K562 (cell line): Measurements from ENCODE around the gene DDR2.
"Not testable (repeated sequence)": the region's sequence is repeated elsewhere in the genome, so short reads cannot be mapped to it uniquely, and the experiment has no call there.

Source experiments
- TF ChIP-seq, protein P1 (sequence below), 2 experiments: fragments of 450-650 bp; IDR thresholded peaks; 2 replicates each; pipeline ENCODE4 v1.6.1; 2016; ENCODE audit warnings: mild to moderate bottlenecking in 2 of 2, borderline replicate concordance in 1 of 2, low read depth in 1 of 2, moderate library complexity in 1 of 2
- TF ChIP-seq, protein P2 (sequence below), 3 experiments: IDR thresholded peaks in 2 of 3; conservative IDR thresholded peaks in 1 of 3; 2 replicates each; pipeline ENCODE4 v1.5.1; 2011 to 2012; ENCODE audit warnings: low read length in 3 of 3, mild to moderate bottlenecking in 3 of 3, control low read depth in 2 of 3, improper control_type of control experiment in 1 of 3, inconsistent platforms in 1 of 3, low read depth in 1 of 3, mixed read lengths in 1 of 3, moderate library complexity in 1 of 3; ENCODE audit not compliant: insufficient read depth in 2 of 3

DNA sequence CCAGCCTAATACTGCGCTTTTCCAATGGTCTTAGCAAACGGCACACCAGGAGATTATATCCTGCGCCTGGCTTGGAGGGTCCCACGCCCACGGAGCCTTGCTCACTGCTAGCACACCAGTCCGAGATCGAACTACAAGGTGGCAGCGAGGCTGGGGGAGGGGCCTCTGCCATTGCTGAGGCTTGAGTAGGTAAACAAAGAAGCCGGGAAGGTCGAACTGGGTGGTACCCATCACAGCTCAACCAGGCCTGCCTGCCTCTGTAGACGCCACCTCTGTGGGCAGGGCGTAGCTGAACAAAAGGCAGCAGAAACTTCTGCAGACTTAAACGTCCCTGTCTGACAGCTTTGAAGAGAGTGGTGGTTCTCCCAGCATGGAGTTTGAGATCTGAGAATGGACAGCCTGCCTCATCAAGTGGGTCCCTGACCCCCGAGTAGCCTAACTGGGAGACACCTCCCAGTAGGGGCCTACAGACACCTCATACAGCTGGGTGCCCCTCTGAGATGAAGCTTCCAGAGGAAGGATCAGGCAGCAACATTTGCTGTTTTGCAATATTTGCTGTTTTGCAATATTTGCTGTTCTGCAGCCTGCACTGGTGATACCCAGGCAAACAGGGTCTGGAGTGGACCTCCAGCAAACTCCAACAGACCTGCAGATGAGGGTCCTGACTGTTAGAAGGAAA is 114.1 kb downstream of the DDR2 start:
- TF ChIP-seq, protein P1, sequence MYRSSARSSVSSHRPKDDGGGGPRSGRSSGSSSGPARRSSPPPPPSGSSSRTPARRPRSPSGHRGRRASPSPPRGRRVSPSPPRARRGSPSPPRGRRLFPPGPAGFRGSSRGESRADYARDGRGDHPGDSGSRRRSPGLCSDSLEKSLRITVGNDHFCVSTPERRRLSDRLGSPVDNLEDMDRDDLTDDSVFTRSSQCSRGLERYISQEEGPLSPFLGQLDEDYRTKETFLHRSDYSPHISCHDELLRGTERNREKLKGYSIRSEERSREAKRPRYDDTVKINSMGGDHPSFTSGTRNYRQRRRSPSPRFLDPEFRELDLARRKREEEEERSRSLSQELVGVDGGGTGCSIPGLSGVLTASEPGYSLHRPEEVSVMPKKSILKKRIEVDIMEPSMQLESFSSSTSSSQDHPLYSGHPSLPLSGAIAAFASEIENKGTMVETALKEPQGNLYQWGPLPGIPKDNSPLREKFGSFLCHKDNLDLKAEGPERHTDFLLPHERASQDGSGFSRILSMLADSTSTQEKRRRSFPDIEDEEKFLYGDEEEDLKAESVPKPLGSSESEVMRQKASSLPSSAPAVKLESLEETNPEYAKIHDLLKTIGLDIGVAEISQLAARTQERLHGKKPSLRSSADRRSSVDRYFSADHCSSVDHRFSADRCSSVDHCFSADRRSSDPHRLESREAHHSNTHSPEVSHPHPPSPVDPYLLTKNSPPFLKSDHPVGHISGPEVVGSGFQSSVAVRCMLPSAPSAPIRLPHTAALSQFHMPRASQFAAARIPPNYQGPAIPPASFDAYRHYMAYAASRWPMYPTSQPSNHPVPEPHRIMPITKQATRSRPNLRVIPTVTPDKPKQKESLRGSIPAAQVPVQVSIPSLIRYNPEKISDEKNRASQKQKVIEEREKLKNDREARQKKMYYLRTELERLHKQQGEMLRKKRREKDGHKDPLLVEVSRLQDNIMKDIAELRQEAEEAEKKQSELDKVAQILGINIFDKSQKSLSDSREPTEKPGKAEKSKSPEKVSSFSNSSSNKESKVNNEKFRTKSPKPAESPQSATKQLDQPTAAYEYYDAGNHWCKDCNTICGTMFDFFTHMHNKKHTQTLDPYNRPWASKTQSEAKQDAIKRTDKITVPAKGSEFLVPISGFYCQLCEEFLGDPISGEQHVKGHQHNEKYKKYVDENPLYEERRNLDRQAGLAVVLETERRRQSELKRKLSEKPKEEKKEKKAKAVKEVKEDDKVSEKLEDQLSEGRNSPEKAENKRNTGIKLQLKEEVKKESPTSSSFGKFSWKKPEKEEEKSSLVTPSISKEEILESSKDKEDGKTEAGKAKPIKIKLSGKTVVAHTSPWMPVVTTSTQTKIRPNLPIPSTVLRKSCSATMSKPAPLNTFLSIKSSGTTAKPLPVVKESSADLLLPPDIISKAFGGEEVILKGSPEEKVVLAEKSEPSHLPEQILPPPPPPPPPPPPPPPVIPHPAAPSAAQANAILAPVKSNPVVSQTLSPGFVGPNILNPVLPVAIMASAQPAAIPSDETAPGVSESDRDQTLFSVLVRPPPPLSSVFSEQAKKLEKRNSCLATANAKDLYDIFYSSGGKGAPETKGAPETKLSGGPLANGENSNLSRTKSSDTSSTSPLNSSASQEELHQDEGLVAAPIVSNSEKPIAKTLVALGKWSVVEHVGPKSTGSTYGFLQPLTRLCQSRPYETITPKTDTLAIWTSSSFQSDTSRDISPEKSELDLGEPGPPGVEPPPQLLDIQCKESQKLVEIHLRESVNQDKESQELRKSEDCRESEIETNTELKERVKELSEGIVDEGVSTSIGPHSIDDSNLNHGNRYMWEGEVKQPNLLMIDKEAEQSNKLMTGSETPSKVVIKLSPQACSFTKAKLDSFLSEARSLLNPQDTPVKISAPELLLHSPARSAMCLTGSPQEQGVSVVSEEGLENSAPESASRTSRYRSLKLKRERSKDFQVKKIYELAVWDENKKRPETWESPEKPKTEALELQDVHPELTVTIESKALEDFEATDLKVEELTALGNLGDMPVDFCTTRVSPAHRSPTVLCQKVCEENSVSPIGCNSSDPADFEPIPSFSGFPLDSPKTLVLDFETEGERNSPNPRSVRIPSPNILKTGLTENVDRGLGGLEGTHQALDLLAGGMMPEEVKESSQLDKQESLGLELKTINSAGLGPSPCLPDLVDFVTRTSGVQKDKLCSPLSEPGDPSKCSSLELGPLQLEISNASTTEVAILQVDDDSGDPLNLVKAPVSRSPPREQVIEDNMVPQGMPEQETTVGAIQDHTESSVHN (IDR thresholded peaks at IDR 0.05; ENCODE audit: borderline replicate concordance in 1 of 2, low read depth in 1 of 2): not testable (repeated sequence)
- TF ChIP-seq, protein P2, sequence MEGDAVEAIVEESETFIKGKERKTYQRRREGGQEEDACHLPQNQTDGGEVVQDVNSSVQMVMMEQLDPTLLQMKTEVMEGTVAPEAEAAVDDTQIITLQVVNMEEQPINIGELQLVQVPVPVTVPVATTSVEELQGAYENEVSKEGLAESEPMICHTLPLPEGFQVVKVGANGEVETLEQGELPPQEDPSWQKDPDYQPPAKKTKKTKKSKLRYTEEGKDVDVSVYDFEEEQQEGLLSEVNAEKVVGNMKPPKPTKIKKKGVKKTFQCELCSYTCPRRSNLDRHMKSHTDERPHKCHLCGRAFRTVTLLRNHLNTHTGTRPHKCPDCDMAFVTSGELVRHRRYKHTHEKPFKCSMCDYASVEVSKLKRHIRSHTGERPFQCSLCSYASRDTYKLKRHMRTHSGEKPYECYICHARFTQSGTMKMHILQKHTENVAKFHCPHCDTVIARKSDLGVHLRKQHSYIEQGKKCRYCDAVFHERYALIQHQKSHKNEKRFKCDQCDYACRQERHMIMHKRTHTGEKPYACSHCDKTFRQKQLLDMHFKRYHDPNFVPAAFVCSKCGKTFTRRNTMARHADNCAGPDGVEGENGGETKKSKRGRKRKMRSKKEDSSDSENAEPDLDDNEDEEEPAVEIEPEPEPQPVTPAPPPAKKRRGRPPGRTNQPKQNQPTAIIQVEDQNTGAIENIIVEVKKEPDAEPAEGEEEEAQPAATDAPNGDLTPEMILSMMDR (IDR thresholded peaks at IDR 0.05 in 2 of 3, conservative IDR thresholded peaks at IDR 0.05 in 1 of 3; ENCODE audit: insufficient read depth in 2 of 3, low read depth in 1 of 3, low read length in 3 of 3): not testable (repeated sequence)
